ENCODE data around the gene PDP2. TPM values are rescaled to one million over a fixed set of nuclear protein-coding genes. Genes with fewer than 3 reads are reported as not detected.
"Not testable (repeated sequence)": the region's sequence is repeated elsewhere in the genome, so short reads cannot be mapped to it uniquely, and the experiment has no call there.

Gene PDP2
- total RNA-seq, 1 donor from 2014 or later = 5.1 TPM

DNA sequence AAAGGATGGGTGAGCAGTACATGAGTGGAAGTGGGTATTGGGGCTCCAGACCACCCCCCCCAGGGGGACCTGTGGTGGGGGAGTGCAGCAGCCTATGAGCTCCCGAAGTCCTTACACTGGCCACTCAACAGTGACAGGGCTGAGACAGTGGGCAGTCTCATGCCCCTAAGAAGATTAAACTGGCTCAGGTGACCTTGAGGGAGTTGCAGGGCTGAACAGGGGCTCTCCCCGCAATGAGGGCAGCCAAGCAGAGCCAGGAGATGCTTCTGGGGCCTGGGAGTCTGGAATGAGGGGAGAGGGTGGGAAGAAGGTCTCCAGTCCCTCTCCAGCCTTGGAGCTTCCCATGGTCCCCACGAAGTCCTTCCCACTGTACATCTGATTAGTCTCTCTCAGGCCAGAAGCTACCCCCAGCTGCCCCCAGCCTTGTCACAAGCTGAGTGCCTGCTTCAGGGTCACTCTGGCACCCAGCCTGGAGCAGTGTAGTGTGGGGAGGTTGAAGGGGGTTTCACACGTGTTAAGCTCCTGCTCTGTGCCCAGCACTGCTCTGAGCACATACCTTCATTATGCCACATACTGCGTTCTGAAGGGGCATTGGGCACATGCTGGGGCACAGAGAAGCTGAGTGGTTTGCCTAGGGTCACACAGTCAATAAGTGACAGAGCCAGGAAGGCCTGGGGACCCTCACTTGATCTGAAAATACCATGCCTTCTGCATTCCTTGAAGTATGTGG lies 39.4 kb downstream of the PDP2 start:
- DNase-seq (ENCODE audit: low read depth in 2 of 2) = no peak

DNA sequence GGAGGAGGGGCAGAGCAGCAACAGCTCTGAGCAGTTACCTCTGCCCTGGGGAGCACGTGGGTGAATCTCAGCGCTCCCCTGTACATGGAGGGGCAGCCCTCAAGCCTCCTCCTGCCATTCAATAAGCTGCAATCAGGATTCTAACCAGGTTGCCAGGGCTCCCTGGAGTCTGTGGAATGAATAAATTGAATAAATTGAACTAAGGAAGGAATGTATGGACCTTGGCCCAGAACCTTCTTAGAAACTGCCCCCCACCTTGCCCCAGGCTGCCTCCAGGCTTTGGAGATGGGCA lies 39.9 kb downstream of the PDP2 start:
- DNase-seq (ENCODE audit: low read depth in 2 of 2) = no peak

DNA sequence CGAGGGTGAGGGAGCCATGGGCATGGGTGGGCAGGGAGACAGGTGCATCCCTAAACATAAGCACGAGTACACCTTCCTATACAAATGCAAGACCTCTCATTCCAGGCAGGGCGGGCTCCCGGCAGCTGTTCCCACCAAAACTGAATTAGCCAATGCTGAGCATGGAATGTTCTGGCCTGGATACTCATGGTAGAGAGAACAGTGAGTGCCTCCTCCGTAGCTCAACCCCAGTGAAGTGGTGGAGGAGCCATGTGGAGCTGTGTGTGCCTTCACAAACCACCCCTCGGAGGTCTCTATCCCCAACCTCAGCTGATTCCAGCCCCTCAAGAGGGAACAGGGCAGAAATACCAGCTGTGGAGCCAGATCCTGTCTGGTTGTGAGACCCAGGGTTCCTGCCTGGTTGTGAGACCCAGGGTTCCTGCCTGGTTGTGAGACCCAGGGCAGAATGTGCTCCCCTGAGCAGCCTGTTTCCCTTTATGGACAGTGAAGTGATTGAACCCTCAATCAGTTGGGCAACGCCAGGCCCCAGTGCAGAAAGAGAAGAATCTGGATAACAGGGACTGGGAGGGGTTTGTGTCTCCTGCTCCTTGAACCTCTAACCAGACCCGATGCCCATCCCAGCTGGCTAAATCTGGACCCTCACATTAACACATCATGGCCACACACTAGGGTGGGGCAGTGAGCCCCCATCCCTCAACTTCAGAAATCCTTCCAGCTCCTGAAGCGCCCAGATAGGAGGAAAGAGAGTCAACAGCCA lies 40.8 kb downstream of the PDP2 start:
- no peak for DNase-seq (ENCODE audit: low read depth in 2 of 2)

DNA sequence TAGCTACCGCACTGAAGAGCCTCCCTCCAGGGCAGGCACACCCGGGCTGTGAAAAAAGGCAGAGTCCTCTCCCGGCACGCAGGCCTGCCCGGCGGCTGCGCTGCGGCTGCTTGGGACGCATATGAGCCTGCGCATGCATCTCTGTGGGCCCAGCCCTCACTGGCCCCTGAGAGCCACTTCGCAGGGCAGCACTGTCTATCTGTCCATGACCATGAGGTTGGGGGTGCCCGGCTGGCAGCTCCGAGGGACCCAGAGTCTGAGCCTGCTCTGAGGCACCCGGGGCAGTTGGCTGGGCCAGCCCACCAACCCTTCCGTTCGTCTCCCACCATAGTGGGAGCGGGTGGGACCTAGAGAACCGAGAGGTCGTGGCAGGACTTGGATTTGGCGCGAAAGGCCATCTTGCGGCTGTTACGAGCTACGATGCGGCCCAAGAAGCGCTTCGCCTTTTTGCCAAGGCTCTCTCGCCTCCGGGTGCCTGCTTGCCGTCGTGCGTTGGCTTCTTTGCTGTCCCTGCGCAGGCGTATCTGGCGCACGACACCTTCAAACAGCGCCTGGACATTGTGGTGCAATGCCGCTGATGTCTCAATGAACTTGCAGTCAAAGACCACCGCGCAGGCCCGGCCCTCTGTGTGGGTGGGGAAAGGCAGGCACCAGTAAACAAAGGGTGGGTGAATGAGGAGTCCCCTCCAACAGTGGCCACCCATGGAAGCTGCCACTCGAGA lies 41.6 kb downstream of the PDP2 start:
- no peak for DNase-seq (ENCODE audit: low read depth in 2 of 2)

DNA sequence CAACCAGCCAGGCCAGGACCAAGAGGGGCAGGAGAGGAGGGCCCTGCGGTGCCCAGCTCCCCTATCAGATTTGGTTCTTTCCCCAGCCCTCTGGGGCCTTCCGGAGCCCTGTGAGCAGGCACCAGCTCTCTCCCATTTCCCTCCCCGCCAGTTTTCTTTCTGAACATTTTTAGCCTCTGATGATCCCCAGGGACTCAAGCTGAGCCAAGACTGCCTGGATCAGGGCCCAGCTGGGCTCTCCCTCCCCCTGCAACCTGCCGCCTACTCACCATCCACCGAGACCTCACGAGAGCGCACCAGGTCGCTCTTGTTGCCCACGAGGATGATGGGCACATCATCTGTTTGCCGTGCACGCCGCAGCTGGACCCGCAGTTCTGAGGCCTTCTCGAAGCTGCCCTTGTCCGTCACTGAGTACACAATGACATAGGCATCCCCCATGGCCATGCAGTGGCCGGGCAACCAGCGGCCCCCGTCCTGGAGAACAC lies 43.0 kb downstream of the PDP2 start:
- DNase-seq (ENCODE audit: low read depth in 2 of 2) = no peak

DNA sequence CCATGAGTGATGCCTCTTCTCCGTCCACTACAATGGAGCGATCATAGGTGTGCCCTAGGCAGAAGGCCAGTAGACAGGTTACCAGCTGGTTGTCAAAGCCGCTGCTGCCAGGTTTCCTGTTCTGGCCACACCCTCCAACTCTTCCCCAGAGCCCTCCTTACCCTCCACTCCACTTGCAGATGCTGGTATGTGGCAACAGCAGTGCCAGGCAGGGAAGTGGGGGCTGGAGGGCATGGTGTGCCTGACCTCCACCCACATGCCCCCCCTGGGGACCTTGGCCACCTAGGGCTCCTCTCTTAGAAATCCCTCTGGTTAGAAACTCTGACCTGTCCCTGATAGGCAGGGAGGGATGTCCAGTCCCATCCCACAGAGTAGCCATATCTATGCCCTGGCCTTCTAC lies 43.6 kb downstream of the PDP2 start:
- DNase-seq (ENCODE audit: low read depth in 2 of 2) = no peak

DNA sequence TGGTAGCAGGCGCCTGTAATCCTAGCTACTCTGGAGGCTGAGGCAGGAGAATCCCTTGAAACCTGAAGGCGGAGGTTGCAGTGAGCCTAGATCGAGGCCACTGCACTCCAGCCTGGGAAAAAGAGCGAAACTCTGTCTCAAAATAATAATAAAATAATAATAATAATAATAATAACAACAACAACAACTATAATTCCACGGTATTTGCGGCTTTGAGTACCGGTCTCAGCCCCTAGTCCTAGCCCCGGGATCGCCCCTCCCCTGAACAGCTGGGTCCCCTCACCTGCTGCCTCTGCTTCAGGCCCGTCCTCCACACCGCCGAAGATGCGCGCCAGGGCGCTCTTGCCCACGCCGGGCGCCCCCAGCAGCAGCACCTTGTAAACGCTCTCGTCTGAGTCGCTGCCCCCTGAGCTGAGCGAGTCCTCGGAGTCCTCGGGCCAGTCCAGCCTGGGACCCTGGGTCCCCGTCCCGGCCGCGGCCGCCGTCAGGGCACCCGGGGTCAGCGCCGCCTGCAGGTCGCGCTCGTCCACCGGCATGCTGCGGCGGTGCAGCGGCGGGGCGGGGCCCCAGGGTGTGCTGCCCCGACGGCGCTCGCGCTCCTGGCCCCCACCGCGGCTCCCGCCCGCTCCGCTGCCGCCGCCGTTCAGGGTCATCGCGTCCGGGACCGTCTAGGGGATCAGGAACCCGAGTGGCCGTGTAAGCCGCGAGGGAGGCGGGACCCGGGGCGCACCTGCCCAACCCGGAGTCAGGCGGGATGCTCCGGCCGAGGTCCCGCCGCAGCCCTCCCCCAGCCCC lies 44.4 kb downstream of the PDP2 start:
- peak in 1 of 2 donors; percentile 19 for DNase-seq (ENCODE audit: low read depth in 2 of 2)

DNA sequence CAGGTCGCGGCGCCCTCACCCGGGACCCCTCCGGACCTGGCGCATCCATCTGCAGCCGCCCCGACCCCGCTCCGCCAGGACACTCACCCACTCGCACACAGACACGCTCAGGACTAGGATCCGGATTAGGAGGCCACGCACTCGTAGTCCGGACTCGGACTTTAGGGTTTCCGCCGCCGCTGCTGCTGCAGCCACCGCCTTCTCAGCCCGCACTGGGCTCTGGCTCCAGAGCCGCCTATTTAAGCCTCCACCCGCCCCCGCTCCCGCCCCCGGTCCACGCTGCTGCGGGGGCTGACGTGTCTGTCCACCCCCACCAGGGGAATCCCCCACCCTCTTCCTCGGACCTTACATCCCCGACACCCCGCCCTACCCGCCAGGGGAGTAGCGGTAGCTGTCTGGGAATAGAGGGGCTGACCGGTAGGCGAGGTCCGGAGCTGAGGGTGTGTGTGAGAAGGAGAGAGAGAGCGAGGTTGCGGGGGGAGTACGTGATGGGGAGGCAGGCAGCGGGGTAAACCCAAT lies 45.1 kb downstream of the PDP2 start, which contains the start of gene RRAD:
RRAD (minus strand) TSS at position 214 of the 519 bp plus-strand sequence. CDS start 356 bp downstream, outside the sequence.
- peak in 1 of 2 donors; percentile 56 for DNase-seq (ENCODE audit: low read depth in 2 of 2)

DNA sequence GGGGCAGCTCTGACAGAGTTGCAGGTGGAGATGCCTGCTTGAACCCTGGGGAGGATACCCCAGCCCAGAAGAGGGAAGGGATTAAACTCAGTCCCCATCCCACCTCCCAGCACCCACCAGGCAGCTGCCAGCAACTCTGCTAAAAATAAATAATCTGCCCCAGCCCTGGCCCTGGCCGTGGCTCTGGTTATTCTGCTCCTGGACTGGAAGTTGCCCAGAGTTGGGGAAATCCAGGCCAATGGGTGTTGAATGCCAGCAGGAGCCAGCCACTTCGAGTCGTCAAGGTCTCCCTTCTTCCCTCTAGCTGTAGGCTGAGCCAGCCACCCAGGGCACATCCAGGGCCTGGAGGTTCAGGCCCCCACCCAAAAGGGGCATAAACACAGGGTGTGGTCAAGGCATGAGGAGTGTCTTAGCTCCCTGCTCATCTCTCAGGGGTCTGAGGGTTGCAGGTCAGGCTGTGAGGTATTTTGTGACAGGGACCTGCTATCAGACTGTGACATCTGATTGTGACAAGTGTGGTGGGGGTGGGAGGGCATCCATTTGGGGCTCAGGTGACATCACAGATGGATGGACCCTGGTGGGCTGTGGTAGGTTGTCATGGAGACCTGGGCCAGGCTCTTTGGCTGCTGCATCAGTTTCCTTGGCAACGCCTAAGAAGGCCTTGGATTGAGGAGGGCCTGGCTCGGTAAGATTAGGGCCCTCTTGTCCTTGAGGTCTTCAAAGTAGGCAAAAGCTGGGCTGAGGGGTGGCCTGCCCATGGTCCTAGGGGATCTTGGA lies 46.0 kb downstream of the PDP2 start:
- no peak for DNase-seq (ENCODE audit: low read depth in 2 of 2)

DNA sequence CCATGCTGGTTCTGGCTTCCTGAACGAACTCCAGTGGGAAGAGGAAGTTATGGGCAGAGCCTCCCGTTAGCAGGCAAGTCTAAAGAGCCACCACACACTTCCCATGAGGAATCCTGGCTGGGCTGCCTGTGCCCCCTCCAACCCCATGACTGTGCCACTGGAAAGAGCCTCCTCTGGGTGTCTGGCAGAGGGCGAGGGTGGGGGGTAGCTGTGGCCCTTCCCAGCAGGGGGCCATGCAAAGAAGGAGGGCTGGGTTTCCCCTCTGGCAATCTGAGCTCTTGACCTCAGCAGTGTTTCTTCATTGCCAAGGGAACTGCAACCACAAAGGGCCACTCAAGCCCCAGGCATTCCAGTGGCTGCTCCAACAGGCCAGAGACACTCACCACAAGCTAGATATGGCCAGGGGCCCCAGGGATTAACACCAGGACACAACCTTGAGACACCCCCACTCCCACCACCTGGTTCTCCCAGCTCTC lies 46.7 kb downstream of the PDP2 start:
- no peak for DNase-seq (ENCODE audit: low read depth in 2 of 2)

DNA sequence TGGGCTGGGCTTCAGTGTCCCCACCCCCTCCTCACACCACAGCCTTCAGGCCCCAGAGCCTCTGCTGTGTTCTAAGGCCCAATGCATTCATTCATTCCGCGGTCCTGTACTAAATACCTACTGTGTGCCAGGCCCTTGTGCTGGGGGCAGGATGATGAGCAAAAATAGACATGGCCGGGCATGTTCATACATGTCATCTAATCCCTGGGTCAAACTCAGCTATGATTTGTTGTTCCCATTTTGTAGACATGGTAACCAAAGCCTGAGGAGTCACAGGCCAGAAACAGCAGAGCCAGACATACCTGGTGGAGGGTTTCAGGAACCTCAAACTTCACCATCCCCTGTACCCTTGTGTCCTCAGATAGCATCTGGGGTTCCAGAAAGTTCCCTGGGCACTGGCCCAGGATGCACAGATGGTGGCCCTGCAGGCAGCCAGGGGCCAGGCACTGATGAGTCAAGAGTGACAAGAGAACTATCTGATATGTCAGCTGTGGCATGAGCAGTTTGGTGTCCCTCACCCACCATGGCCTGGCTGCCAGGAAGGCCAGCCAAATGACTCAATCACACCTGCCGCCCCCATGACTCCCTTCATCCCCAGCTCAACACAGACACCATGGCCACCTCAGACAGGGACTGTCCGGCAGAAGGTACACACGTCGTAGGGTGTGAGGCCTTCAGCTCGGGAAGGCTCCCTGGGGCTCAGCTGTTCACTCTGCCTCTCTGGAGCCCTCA lies 47.8 kb downstream of the PDP2 start:
- DNase-seq (ENCODE audit: low read depth in 2 of 2) = no peak

DNA sequence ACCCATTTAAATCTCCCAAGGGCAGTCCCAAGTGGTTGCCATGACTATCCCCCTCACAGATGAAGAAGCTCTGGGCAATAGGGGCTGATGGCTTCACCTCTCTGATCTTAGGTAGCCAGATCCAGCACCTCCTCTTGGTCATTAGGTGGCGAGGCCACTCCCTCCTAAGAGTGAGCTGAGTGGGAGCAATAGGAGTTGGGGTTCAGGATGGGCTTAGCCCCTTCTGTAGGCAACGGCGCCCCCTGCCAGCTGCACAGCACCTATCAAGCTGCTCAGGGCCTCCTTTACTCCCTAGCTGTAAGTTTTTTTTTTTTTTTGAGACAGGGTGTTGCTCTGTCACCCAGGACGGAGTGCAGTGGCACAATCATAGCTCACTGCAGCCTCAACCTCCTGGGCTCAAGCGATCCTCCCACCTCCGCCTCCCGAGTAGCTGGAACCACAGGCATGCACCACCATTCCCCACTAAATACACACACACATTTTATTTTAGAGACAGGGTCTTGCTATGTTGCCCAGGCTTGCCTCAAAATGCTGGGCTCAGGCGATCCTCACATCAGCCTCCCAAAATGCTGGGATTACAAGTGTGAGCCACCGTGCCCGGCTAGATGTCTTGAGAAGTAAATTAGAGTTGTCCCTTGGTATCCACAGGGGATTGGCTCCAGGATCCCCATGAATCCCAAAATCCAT lies 48.5 kb downstream of the PDP2 start:
- peak in 1 of 2 donors; percentile 22 for DNase-seq (ENCODE audit: low read depth in 2 of 2)

DNA sequence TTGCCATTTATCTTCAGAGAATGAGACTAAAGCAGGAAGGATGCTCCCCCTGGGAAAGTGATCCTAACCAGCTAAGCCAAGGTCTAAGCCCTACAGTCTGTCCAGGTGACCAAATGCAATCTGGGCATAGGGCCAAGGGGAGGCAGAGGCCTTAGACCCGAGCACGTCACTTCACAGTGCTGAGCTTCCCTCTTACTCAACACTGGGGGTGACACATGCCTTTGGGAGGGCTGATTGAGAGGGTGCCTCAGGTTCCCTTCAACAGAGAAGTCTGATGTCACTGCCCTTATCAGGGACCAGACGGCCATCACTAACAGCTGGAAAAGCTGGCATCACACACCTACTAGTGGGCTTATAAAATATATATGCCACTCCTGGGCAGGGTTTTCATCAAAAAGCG lies 49.9 kb downstream of the PDP2 start:
- DNase-seq (ENCODE audit: low read depth in 2 of 2) = no peak

DNA sequence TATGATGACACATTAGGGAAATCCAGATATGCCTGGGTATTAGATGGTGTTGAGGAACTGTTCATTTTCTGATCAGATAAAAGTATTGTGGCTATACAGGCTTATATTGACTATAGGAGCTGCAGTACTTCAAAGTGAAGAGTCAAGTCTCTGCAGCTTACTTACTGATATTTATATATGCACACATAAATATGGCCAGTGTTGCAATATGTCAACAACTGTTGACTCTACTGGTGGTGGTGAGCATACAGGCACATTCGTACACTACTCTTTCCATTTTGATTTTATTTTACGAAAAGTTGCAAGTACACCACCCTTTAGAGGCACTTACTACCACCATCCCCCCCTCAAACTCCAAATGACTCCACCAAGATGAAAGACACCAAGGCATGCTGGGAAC lies 51.4 kb downstream of the PDP2 start:
- no peak for DNase-seq (ENCODE audit: low read depth in 2 of 2)

DNA sequence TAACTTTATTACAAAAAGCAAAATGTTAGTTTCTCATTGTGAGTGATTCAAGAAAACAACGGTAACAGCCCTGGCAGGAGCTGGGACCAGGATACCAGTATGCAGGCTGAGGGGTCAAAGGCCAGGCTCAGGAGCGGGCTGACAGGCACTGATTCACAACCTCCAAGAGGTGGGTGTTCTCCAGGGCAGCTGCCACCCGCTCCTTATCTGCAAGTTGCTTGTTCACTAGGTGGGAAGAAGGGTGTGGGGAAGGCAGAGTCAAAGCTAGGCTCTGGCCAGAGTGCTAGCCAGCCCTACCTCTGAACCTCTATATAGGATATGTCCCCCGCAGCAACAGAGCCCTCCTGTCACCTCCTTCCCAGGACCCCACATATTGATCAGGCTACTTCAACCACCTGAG lies 51.8 kb downstream of the PDP2 start:
- no peak for DNase-seq (ENCODE audit: low read depth in 2 of 2)

DNA sequence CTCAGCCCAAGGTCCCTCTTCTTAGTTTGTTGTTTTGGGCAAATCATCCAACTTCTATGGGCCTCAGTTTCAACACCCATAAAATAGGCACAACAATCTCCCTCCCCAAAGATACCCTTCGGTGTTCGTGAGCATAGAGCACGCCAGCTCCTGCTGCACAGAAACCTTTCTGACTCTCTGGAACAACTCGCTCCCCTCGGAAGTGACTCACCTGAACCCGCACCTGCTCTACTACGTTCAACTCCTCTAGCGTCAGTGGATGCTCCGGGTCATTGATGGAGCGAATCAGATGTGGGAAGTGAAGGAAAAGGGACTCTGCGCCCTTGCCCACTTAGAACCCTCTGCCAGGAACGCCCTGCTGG lies 53.4 kb downstream of the PDP2 start:
- no peak for DNase-seq (ENCODE audit: low read depth in 2 of 2)

DNA sequence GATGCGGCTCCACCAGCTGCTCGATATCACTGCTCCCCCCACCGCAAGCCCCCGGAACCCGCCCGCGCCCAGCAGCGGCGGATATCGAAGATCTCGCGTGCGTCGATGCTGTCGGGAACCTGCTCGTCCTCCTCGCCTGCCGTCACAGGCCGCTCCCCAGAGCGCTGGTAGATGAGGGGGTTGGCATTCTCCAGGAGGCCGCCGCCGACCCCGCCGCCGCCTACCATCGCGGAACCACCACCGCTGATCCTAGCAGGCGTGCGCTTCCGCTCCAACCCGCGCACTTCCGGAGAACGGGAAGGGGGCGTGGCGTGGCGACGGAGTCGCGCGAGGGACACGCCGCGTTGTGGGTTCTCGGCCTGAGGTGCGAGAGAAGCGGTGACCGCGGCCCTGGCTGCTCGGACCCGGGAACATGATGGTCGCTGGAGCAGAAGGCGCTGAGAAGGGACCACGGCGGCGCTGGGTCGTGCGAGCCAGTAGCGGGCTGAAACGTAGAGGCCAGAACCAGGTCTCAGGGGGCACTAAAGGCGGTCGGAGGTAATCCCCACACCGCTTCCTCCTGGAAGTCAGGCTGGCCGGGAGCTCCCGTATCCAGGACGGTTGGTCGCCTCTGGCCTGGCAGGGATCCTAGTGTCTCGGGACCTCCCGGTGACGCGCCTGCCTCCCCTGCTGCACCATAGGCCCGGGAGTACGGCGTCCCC lies 54.0 kb downstream of the PDP2 start, which contains the start of gene CIAO2B:
CIAO2B (minus strand) TSS at position 265 of the 701 bp plus-strand sequence; CDS start at position 227, 38 bp downstream.
- DNase-seq (ENCODE audit: low read depth in 2 of 2) = peak; percentile 78 to 87

DNA sequence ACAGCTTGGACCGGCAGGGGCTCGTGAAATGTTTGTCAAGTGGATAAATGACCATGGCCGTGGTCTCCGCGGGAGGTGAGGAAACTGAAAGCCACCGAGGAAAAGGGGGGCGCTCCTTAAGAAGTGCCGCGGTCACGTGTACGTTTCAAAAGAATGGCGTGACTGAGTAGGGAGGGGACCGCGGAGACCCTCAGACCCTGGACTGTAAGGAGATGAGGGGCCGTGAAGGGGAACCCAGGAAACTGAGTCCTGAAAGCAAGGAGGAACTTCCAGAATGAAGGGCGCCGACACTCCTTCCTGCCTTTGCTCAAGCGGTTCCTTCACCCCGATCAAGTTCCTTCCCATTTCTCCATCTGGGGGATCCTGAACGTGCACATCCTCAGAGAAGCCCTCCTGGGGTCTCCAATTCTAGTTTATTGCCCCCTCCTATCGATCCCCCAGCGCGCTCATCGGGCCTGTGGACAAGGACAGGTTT lies 54.6 kb downstream of the PDP2 start:
- not testable (repeated sequence) for DNase-seq (ENCODE audit: low read depth in 2 of 2)

Measured in dermis microvascular lymphatic vessel endothelial cell (primary cell).